ENCODE data around the gene GPR137B.
A peak's percentile ranks its signal among the peaks of the same experiment; 100 is the strongest.

GPR137B gene

DNA sequence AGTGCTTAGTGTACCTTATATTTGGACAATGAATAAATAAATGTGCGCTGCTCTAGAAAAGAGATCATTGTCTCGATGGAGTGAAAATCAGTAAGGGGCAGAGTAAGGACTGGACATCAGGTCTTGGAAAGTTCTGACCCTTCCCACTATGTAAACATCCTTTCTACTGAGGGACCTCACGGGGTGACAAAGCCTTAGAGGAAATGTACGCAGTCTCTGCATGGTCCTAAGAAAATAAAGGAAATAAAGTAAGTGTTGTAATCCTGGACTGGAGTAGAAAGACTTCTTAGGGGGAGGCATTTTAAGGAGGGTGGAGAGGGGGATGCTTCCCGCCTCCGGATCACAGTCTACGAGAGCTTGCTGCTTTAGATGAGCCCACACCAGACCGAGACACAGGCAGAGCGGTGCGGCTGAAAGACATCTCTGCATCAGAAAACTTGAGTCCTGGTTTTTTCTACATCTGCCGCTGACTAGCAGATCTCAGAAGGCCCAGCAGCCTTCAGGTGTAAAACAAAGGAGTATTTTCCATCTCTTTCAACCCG, 22.3 kb upstream of the GPR137B start:
- H3K27ac ChIP-seq: no peak overlapping the region
- TF ChIP-seq ZFX (IDR thresholded peaks at IDR 0.05; ENCODE audit: borderline replicate concordance): no peak
- TF ChIP-seq, protein P1, sequence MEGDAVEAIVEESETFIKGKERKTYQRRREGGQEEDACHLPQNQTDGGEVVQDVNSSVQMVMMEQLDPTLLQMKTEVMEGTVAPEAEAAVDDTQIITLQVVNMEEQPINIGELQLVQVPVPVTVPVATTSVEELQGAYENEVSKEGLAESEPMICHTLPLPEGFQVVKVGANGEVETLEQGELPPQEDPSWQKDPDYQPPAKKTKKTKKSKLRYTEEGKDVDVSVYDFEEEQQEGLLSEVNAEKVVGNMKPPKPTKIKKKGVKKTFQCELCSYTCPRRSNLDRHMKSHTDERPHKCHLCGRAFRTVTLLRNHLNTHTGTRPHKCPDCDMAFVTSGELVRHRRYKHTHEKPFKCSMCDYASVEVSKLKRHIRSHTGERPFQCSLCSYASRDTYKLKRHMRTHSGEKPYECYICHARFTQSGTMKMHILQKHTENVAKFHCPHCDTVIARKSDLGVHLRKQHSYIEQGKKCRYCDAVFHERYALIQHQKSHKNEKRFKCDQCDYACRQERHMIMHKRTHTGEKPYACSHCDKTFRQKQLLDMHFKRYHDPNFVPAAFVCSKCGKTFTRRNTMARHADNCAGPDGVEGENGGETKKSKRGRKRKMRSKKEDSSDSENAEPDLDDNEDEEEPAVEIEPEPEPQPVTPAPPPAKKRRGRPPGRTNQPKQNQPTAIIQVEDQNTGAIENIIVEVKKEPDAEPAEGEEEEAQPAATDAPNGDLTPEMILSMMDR (IDR thresholded peaks at IDR 0.05): no peak

DNA sequence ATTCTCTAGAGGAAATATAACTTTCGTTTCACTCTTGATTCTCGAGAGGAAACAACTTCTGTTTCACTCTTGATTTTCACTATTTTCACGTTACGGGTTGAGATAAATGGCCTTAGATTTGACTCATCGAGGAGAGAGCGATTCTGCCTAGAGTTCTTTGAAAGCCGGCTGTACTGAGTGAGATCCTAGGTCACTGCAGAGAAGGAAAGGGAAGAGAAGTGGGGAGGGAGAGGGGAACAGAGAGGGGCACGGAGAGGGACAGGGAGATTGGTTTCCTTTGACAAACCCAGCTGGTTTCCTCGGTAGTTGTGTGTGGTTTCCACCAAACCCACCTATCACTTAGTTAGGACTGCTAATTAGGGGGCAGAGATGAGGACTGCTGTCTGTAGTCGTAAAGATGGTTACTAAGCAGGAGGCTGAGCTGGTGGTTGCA, 21.6 kb upstream of the GPR137B start:
- no peak for TF ChIP-seq ZFX (IDR thresholded peaks at IDR 0.05; ENCODE audit: borderline replicate concordance)
- H3K27ac ChIP-seq: no peak overlapping the region

DNA sequence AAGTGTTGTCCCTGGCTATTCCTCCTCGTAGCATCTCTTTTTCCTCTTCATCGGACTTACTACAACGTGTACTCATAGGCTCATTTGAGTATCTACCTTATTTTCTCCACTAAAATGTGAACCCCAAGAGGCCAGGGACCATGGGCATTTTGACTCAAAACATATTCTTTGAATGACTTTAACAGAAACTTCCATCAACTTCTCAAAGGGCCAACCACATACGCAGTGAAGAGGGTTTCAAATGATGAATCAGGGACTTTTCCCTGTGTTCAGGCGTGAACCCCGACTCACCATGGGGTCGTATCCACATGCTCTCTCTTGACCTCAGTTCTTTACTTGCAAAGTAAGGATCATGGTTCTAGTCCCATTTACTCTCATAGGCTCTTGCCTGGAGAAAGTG, 20.2 kb upstream of the GPR137B start:
- TF ChIP-seq, protein P1 (IDR thresholded peaks at IDR 0.05): no peak
- no peak overlapping the region for H3K27ac ChIP-seq

DNA sequence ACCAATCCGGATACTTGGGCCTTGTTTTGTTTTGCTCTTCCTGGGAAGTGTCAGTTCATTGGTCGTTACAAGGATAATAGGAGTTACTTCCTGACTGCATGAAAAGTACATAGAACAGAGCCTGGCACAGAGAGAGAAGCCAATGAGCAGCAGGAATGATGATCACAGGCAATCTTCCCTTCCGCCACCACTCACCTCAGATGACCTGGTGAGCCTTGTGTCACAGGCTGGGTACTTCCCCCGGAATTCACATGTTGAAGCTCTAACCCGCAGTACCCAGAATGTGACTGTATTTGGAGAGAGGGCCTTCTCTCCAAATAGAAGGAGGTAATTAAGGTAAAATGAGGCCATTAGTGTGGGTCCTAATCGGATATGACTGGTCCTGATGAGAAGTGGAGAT, 18.8 kb upstream of the GPR137B start:
- TF ChIP-seq ZFX (IDR thresholded peaks at IDR 0.05; ENCODE audit: borderline replicate concordance): no peak
- TF ChIP-seq, protein P1 (IDR thresholded peaks at IDR 0.05): no peak
- H3K27ac ChIP-seq: no peak overlapping the region

DNA sequence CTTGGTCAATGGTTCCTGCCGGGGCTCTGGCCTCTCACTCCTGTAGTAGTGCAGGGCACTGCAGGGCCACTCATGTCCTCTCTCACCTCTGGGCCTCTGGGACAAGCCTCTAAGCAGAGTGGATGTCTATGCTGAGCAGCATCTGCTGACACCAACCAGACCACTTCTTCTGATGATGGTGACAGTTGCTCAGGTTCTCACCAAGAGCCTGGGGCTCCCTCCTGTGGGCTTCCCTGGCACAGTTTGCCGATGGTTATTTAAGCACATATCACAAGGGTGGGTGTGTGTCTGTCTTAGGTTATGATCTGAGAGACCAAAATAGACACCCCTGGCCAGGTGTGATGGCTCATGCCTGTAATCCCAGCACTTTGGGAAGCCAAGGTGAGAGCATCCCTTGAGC, 17.4 kb upstream of the GPR137B start:
- H3K27ac ChIP-seq: no peak overlapping the region
- TF ChIP-seq ZFX (IDR thresholded peaks at IDR 0.05; ENCODE audit: borderline replicate concordance): no peak
- TF ChIP-seq, protein P1 (IDR thresholded peaks at IDR 0.05): 0 out of 2 replicates have a peak, but pooled peaks have one; percentile 4

DNA sequence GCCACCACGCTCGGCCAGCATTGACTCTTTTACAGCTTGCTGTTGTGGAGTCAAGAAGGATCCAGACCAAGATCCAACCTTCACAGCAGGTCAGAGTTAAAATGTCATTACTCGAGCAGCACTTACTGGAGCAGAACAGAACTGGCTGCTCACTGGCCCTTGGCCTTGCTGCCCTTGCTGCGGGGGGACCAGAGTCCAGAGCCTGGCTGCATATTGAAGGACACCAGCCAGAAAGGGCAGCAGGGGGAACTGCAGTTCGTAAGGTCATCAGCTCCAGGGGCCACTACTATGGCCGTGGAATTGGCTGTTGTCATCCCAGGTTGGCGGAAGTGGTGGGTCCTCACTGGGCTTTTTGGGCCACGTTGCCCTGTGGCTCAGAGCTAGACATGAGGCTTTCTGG, 15.3 kb upstream of the GPR137B start:
- H3K27ac ChIP-seq: no peak overlapping the region
- TF ChIP-seq, protein P1 (IDR thresholded peaks at IDR 0.05): no peak
- TF ChIP-seq ZFX (IDR thresholded peaks at IDR 0.05; ENCODE audit: borderline replicate concordance): no peak

DNA sequence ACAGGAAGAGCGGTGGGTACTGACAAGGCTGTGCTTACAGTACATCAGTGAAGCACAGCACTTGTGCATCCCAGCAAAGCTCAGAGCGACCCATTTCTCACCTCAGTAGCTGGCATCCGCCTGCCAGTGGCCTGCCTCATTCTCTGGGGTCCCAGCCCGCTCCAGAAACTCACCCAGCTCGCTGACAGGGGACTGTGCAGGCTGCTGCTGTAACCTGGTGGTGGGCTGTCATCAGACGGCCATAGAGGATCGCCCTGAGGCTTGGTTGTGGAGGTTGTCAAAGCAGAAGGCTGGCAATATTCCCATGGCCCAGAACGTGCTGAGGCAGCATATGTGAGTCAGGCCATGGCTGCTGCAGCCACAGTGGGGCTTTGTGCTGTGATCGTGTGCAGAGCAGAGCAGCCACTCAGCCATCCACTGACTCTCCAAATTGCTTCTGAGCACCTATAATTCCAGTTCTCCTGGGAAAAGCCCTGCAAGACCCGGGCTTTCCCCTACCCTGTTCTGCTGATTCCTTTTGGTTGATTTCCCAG, 13.6 kb upstream of the GPR137B start:
- H3K27ac ChIP-seq: no peak overlapping the region
- TF ChIP-seq, protein P1 (IDR thresholded peaks at IDR 0.05): no peak
- no peak for TF ChIP-seq ZFX (IDR thresholded peaks at IDR 0.05; ENCODE audit: borderline replicate concordance)

DNA sequence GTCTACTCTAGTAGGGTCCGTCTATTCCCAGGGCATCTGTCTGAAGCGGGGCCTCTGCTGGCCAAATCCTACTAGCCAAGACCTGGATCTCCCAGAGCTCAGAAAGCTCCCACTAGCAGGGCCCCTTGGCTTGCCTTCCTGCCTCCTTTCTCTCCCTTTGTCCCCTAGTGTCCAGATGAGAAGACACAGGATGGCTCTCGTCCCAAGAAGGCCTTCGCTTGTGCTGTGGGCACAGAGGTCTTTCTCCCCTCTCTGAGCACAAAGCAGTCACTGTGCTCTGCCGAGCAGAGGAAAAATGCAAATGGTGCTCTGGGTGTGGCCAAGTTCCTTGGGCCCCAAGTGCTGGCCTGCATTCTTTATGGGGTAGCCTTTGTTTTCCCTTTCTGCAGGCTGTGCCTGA, 13.0 kb upstream of the GPR137B start:
- H3K27ac ChIP-seq: no peak overlapping the region
- TF ChIP-seq, protein P1 (IDR thresholded peaks at IDR 0.05): no peak
- no peak for TF ChIP-seq ZFX (IDR thresholded peaks at IDR 0.05; ENCODE audit: borderline replicate concordance)
